Measurements from ENCODE around the gene SERPINA5.

- TF ChIP-seq CTCF (IDR thresholded peaks at IDR 0.05): no peak
- TF ChIP-seq EZH2 (IDR thresholded peaks at IDR 0.05): no peak
Observed at GRCh38 chr14:94612174-94612573, 30.9 kb downstream of the SERPINA5 start, which contains the start of gene SERPINA3.
